22Rv1 (cell line): Measurements from ENCODE around the gene RTN1.

Experiments
- H3K27ac ChIP-seq: fragments of 450-650 bp; 2 replicates; pipeline ENCODE4 v1.5.1; 2017
- ZFX ChIP-seq: fragments of 450-650 bp; IDR thresholded peaks from 2 replicates; pipeline ENCODE4 v1.6.1; 2017; ENCODE audit warnings: antibody characterized with exemption, borderline replicate concordance
- TF ChIP-seq, protein P1 (sequence below): fragments of 450-650 bp; IDR thresholded peaks from 2 replicates; pipeline ENCODE4 v1.5.1; 2017; ENCODE audit warnings: mild to moderate bottlenecking

Gene RTN1

DNA sequence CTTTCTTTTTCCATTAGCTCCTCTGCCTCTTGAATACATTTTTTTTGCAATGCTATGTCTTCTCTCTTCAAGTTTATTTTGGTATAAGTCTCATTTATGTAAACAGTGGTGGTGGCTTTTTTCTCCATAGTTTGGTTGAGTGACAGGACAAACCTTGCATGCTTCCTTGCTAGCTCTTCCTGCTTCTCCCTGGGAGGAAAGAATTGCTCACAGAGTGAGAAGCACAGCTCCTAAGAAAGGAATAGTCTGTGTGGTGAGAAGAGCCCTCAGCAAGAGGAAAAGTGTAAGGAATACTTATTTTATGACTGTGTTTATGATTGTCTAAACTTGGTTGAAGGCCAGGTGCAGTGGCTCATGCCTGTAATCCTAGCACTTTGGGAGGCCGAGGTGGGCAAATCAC lies 305.5 kb downstream of the RTN1 start:
- TF ChIP-seq, protein P1, sequence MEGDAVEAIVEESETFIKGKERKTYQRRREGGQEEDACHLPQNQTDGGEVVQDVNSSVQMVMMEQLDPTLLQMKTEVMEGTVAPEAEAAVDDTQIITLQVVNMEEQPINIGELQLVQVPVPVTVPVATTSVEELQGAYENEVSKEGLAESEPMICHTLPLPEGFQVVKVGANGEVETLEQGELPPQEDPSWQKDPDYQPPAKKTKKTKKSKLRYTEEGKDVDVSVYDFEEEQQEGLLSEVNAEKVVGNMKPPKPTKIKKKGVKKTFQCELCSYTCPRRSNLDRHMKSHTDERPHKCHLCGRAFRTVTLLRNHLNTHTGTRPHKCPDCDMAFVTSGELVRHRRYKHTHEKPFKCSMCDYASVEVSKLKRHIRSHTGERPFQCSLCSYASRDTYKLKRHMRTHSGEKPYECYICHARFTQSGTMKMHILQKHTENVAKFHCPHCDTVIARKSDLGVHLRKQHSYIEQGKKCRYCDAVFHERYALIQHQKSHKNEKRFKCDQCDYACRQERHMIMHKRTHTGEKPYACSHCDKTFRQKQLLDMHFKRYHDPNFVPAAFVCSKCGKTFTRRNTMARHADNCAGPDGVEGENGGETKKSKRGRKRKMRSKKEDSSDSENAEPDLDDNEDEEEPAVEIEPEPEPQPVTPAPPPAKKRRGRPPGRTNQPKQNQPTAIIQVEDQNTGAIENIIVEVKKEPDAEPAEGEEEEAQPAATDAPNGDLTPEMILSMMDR, result no peak
- TF ChIP-seq ZFX, result no peak
- H3K27ac ChIP-seq, result no peak overlapping the region

DNA sequence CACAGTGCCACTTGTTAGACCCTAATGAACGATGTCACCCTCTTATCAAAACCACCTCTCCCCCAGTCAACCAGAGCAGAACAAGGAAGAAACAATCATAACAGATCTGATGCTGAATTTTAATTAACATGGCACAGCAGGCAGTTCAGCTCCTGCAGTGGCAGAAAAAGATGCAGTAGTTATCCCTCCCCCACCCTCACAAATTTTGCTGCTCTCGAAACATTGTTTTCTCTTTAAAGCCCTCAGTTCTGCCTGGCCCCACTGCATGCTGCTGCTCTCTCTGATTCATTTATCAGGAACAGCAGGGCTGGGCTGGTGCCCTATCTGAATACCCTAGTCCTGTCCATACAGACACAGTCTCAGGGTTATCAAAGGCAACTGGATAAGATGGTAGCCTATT lies 306.2 kb downstream of the RTN1 start:
- no peak overlapping the region for H3K27ac ChIP-seq
- TF ChIP-seq ZFX, result no peak
- TF ChIP-seq, protein P1, result no peak

DNA sequence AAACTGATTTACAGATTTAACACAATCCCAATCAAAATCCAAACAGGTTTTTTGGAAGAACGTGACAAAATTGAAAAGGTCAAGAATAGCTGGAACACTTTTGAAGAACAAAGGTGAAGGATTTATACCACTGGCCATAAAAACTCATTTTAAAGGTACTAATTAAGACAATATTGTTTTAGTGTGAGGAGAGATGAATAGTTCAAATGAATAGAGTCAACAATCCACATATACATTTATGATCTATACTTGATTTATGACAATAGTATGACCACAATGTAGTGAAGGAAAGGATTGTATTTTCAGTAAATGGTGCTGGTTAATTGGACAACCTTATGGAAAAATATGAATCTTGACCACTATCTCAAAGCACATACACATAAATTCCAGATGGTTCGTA lies 323.3 kb downstream of the RTN1 start:
- TF ChIP-seq, protein P1, result no peak
- no peak for TF ChIP-seq ZFX
- H3K27ac ChIP-seq, result no peak overlapping the region
